ENCODE measurements around the gene TTC7B. TPM values are rescaled to one million over a fixed set of nuclear protein-coding genes. Genes with fewer than 3 reads are reported as not detected.

The TTC7B gene
- total RNA-seq, 4 donors from 2014 or later = 19.1 to 87.6 (median 22.1) TPM

DNA sequence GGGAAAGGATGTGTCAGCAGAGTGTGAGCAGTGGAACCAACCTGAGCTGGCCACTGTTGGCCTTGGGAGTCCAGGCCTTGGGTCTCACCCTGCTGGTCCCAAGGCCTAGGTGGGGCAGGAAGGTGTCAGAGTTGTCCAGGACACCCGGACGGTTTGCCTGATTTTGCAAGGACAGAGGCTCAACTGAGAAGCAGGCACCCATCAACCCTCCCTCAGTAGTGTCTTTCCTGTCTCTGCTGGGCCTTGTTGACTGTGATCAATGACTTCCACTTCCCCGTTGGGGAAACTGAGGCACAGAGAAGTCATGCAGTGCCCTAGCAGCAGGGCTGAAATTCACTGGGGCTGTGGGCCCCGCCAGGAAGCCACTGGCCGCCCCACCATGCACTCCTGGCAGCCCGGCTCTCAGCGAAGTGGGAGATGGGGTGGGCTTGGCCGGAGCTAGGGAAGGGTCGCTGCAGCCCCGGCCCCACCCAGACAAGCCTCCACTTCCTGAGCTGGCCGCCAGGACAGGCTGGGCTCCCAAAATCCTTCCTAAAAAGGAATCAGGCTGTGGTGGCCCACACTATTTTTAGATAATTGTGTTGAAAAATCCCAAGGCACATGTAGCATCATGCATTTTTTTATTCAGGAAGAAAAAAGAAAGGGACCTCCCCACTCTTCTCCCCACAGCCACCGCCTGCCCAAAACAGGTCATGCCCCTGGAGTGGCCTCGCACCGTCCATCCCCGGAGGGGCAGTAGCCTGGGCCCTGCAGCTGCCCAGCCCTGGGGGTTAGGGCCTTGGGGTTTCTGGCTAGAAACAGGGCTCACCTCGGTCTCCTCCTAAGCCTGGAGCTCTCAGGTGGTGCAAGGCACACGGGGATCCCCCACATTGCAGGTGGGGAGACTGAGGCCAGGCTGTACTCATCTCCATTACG lies 292.0 kb downstream of the TTC7B start:
- Histone ChIP-seq H3K27me3 (no peaks in the 10 kb centered on the region), H3K36me3 (no peaks in the 10 kb centered on the region), H3K9me3 (no peaks in the 10 kb centered on the region), H3K4me1 (peaks cover 19 to 42% of the 10 kb centered on the region in 2 donors), H3K27ac (peak overlapping the region in 1 of 3 donors; percentile 45), H3K4me3 (replicated peaks in 1 of 3) (no peak overlapping the region)
- TF ChIP-seq, protein P1, sequence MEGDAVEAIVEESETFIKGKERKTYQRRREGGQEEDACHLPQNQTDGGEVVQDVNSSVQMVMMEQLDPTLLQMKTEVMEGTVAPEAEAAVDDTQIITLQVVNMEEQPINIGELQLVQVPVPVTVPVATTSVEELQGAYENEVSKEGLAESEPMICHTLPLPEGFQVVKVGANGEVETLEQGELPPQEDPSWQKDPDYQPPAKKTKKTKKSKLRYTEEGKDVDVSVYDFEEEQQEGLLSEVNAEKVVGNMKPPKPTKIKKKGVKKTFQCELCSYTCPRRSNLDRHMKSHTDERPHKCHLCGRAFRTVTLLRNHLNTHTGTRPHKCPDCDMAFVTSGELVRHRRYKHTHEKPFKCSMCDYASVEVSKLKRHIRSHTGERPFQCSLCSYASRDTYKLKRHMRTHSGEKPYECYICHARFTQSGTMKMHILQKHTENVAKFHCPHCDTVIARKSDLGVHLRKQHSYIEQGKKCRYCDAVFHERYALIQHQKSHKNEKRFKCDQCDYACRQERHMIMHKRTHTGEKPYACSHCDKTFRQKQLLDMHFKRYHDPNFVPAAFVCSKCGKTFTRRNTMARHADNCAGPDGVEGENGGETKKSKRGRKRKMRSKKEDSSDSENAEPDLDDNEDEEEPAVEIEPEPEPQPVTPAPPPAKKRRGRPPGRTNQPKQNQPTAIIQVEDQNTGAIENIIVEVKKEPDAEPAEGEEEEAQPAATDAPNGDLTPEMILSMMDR (IDR thresholded peaks at IDR 0.05) = no peak
- TF ChIP-seq POLR2A (IDR thresholded peaks at IDR 0.05) = no peak
- 59 to 78% methylated on average over 13 to 16 of the region's 18 CpGs for WGBS, 2 donors
- intact Hi-C loops (cut with DNase I) = no loop called here
- DNase-seq = no peak

DNA sequence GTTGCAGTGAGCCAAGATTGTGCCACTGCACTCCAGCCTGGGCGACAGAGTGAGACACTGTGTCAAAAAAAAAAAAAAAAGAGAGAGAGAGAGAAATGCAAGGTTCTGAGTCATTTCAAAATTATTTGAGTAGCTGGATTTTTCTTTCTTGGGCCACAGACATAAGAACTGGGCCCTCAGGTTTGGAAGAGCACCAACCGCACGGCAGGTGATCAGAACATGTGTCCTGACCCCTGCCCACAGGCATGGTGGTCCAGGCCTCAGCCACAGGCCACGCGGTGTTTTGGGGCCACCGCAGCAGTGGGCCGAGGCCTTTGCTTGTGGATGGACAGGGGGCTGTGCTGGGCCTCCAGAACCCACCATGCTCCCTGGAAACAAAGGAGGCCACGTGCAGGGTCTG lies 292.7 kb downstream of the TTC7B start:
- no peak overlapping the region for H3K4me3 ChIP-seq (replicated peaks in 1 of 3)
- intact Hi-C loops (cut with DNase I) = no loop called here
- no peaks in the 10 kb centered on the region for H3K9me3 ChIP-seq

GRCh38 chr14:90522571-90523191 lies 293.5 kb downstream of the TTC7B start:
- WGBS, 2 donors = 9 to 32% methylated on average over 9 to 19 of the region's 21 CpGs
- intact Hi-C loops (cut with DNase I) = no loop called here
- DNase-seq = peak; percentile 93 to 98
- Histone ChIP-seq H3K27ac (peak overlapping the region; percentile 55 to 90 (median 79)), H3K4me1 (peaks cover 30 to 51% of the 10 kb centered on the region in 2 donors), H3K27me3 (no peaks in the 10 kb centered on the region), H3K36me3 (no peaks in the 10 kb centered on the region), H3K4me3 (replicated peaks in 1 of 3) (no peak overlapping the region), H3K9me3 (no peaks in the 10 kb centered on the region)
- peak in 1 of 2 donors; percentile 24 for TF ChIP-seq POLR2A (IDR thresholded peaks at IDR 0.05)
- TF ChIP-seq, protein P1 (IDR thresholded peaks at IDR 0.05) = no peak

More for the DNA sequence above, 292.7 kb downstream of the TTC7B start:
- no peak for TF ChIP-seq POLR2A (IDR thresholded peaks at IDR 0.05)
- TF ChIP-seq, protein P1 (IDR thresholded peaks at IDR 0.05) = no peak
- DNase-seq = no peak
- Histone ChIP-seq H3K27ac (peak overlapping the region in 1 of 3 donors; percentile 45), H3K36me3 (no peaks in the 10 kb centered on the region), H3K27me3 (no peaks in the 10 kb centered on the region), H3K4me1 (peaks cover 21 to 42% of the 10 kb centered on the region in 2 donors)
- 69 to 91% methylated on average over 7 to 8 of the region's 8 CpGs for WGBS, 2 donors

DNA sequence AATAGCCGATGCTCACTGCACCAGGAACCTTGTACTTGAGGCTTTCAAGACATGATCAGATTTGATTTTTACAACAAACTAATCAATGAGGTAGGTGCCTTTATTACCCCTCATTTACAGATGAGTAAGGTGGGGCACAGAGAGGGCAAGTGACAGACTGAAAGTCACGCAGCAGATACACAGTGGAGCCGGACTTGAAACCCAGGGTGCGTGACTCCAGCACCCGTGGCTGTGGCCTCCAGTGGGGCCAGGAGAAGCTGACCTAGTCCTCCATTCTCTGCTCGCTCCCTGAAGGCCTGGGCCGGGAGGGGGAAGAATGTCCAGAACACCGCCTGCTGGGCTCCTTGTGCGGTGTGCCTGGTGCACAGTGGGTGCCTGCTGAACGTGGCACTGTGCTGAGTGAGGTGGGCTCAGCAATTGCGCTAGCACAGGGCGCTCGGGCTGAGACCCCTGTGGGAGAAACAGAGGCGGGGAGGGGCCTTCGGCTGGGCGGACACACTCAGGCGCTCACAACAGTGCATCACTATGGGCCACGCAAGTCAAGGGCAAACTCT lies 294.2 kb downstream of the TTC7B start:
- Histone ChIP-seq H3K27ac (peak overlapping the region; percentile 55 to 90 (median 79)), H3K4me1 (peaks cover 36 to 58% of the 10 kb centered on the region in 2 donors), H3K4me3 (replicated peaks in 1 of 3) (no peak overlapping the region), H3K9me3 (no peaks in the 10 kb centered on the region), H3K36me3 (no peaks in the 10 kb centered on the region), H3K27me3 (no peaks in the 10 kb centered on the region)
- intact Hi-C loops (cut with DNase I) = no loop called here
- no peak for TF ChIP-seq POLR2A (IDR thresholded peaks at IDR 0.05)
- no peak for DNase-seq
- WGBS, 2 donors = 82 to 84% methylated on average over 17 to 18 of the region's 18 CpGs

- WGBS, 2 donors = 51 to 63% methylated on average over 9 to 16 of the region's 16 CpGs
- peaks cover 37 to 63% of the 10 kb centered on the region in 2 donors for H3K4me1 ChIP-seq
- intact Hi-C loops (cut with DNase I) = no loop called here
- no peaks in the 10 kb centered on the region for H3K36me3 ChIP-seq
- H3K4me3 ChIP-seq (replicated peaks in 1 of 3) = no peak overlapping the region
- TF ChIP-seq, protein P1 (IDR thresholded peaks at IDR 0.05) = no peak
- TF ChIP-seq POLR2A (IDR thresholded peaks at IDR 0.05) = no peak
- DNase-seq = peak; percentile 88 to 94
- H3K9me3 ChIP-seq = no peaks in the 10 kb centered on the region
- no peaks in the 10 kb centered on the region for H3K27me3 ChIP-seq
- H3K27ac ChIP-seq = peak overlapping the region; percentile 55 to 90 (median 79)
Measured at GRCh38 chr14:90521084-90521929, 294.9 kb downstream of the TTC7B start.
